Measurements from ENCODE around the gene SMOC2. TPM values are rescaled to one million over a fixed set of nuclear protein-coding genes. Genes with fewer than 3 reads are reported as not detected.

SMOC2 gene
- polyA plus RNA-seq, 2 of the 4 experiments (the other 2 are of a cell fraction) = not detected

DNA sequence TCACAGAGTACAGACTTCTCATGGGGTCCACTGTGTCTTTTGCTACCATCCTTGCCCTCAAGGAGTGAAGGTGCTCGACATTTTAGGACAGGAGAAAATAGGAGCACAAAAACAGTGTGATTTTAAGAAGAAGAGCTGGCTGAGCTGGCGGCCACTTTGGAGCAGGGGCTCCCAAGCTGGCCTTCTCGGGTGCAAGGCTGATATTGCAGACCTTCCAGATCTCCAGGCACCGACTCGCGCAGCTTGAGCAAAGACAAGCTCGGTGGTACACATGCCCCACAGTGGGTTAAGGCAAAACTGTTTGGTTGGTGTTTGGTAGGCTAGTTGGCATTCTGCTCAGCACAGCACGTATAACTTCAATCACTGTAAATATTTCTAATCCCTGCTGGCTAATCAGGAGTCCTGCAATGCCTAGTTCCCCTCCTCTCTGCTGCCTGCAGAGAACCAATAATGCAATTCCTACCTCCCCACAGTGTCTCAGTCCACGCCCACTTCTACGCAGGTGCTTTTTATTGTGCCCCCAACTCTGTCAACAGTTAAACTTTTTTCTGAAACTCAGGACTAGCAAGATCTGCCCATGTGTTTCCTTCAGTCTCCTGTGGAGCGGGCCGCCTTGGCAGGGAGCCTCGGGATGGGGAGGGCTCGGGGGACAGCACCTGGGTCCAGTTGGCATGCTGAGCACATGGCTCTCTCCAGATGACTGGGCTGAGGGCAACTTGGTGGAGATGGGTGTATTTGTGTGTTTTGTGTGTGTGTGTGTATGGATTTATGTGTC, 12.7 kb upstream of the SMOC2 start:
- DNase-seq (ENCODE audit: low read depth in 1 of 2, low spot score in 1 of 2) (no peak), FAIRE-seq (no peak), ATAC-seq (no peak)
- TF ChIP-seq FOSL2 (IDR thresholded peaks at IDR 0.05) = no peak
- TF ChIP-seq FOSL2 (CRISPR knock-in tag; IDR thresholded peaks at IDR 0.05) = no peak
- no peak for TF ChIP-seq CEBPB (IDR thresholded peaks at IDR 0.05)
- TF ChIP-seq CHD4 (IDR thresholded peaks at IDR 0.05; ENCODE audit: borderline replicate concordance) = no peak
- TF ChIP-seq, protein P1, sequence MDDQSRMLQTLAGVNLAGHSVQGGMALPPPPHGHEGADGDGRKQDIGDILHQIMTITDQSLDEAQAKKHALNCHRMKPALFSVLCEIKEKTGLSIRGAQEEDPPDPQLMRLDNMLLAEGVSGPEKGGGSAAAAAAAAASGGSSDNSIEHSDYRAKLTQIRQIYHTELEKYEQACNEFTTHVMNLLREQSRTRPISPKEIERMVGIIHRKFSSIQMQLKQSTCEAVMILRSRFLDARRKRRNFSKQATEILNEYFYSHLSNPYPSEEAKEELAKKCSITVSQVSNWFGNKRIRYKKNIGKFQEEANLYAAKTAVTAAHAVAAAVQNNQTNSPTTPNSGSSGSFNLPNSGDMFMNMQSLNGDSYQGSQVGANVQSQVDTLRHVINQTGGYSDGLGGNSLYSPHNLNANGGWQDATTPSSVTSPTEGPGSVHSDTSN (IDR thresholded peaks at IDR 0.05) = no peak
- no peak for TF ChIP-seq HES2 (IDR thresholded peaks at IDR 0.05)
- TF ChIP-seq, protein P2, sequence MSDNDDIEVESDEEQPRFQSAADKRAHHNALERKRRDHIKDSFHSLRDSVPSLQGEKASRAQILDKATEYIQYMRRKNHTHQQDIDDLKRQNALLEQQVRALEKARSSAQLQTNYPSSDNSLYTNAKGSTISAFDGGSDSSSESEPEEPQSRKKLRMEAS (IDR thresholded peaks at IDR 0.05) = no peak
- no peak for TF ChIP-seq SREBF2 (IDR thresholded peaks at IDR 0.05)
- no peak for TF ChIP-seq PHF8 (IDR thresholded peaks at IDR 0.05; ENCODE audit: borderline replicate concordance, low read depth)
- no peak for TF ChIP-seq HDAC2 (IDR thresholded peaks at IDR 0.05)
- TF ChIP-seq, protein P3, sequence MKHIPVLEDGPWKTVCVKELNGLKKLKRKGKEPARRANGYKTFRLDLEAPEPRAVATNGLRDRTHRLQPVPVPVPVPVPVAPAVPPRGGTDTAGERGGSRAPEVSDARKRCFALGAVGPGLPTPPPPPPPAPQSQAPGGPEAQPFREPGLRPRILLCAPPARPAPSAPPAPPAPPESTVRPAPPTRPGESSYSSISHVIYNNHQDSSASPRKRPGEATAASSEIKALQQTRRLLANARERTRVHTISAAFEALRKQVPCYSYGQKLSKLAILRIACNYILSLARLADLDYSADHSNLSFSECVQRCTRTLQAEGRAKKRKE (CRISPR knock-in tag; IDR thresholded peaks at IDR 0.05; ENCODE audit: low read depth) = no peak
- Histone ChIP-seq H3K27ac (no peak overlapping the region), H3K4me2 (no peak overlapping the region), H3K9me3 (no peaks in the 10 kb centered on the region), H3K4me1 (no peaks in the 10 kb centered on the region), H3K4me3 (no peak overlapping the region)
- ChIA-PET POLR2A (no interaction called here), CTCF (no interaction called here)
- WGBS (ENCODE audit: missing lambda C conversion rate) = 37% methylated on average over 13 of the region's 14 CpGs

DNA sequence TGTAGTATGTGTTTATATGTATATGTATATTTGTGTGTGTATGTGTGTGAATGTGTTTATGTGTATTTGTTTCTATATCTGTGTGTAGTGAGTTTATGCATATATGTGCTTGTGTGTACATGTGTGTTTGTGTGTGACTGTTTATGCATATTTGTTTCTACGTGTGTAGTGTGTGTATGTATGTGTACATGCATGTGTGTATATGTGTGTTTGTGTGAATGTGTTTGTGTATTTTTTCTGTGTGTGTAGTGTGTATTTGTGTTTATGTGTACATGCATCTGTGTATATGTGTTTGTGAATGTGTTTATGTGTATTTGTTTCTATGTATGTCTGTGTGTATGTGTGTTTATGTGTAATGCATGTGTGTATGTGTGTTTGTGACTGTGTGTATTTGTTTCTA, 12.1 kb upstream of the SMOC2 start:
- H3K4me2 ChIP-seq = no peak overlapping the region
- H3K4me1 ChIP-seq = no peaks in the 10 kb centered on the region
- no peaks in the 10 kb centered on the region for H3K9me3 ChIP-seq
- no peak for ATAC-seq
- no peak overlapping the region for H3K27ac ChIP-seq
- WGBS (ENCODE audit: missing lambda C conversion rate) = 15% methylated on average over 1 of the region's 1 CpG
- TF ChIP-seq HES2 (IDR thresholded peaks at IDR 0.05) (no peak), NFE2L2 (conservative IDR thresholded peaks at IDR 0.05; ENCODE audit: low read length) (no peak), RCOR1 (IDR thresholded peaks at IDR 0.05; ENCODE audit: low read depth, low read length) (no peak), ESRRA (IDR thresholded peaks at IDR 0.05; ENCODE audit: borderline replicate concordance, low read length) (no peak), FOSL2 (IDR thresholded peaks at IDR 0.05) (no peak), FOSL2 (CRISPR knock-in tag; IDR thresholded peaks at IDR 0.05) (no peak), EP300 (IDR thresholded peaks at IDR 0.05) (no peak), HOXB5 (CRISPR knock-in tag; IDR thresholded peaks at IDR 0.05) (no peak), ZNF302 (CRISPR knock-in tag; IDR thresholded peaks at IDR 0.05) (no peak), JUNB (IDR thresholded peaks at IDR 0.05) (no peak), MYC (IDR thresholded peaks at IDR 0.05; ENCODE audit: borderline replicate concordance, low read length) (no peak), RARB (CRISPR knock-in tag; IDR thresholded peaks at IDR 0.05) (no peak), TP53 (CRISPR knock-in tag; IDR thresholded peaks at IDR 0.05) (no peak), ZFP36 (IDR thresholded peaks at IDR 0.05; ENCODE audit: borderline replicate concordance, partially characterized antibody) (no peak)
- TF ChIP-seq, protein P1 (IDR thresholded peaks at IDR 0.05) = no peak
- TF ChIP-seq, protein P4, sequence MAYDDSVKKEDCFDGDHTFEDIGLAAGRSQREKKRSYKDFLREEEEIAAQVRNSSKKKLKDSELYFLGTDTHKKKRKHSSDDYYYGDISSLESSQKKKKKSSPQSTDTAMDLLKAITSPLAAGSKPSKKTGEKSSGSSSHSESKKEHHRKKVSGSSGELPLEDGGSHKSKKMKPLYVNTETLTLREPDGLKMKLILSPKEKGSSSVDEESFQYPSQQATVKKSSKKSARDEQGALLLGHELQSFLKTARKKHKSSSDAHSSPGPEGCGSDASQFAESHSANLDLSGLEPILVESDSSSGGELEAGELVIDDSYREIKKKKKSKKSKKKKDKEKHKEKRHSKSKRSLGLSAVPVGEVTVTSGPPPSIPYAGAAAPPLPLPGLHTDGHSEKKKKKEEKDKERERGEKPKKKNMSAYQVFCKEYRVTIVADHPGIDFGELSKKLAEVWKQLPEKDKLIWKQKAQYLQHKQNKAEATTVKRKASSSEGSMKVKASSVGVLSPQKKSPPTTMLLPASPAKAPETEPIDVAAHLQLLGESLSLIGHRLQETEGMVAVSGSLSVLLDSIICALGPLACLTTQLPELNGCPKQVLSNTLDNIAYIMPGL (CRISPR knock-in tag; IDR thresholded peaks at IDR 0.05; ENCODE audit: borderline replicate concordance) = no peak
- TF ChIP-seq, protein P2 (IDR thresholded peaks at IDR 0.05) = no peak
- FAIRE-seq = no peak
- ChIA-PET POLR2A (no interaction called here), CTCF (no interaction called here)
- no peak for DNase-seq (ENCODE audit: low read depth in 1 of 2, low spot score in 1 of 2)
- no peak overlapping the region for H3K4me3 ChIP-seq

Measured in A549 (cell line).